HEK293T (cell line): ENCODE measurements around the gene PERCC1.

Experiments used
- ELF4 ChIP-seq: fragments of 450-650 bp; IDR thresholded peaks from 2 replicates; pipeline ENCODE4 v1.6.1; 2017; ENCODE audit warnings: antibody characterized with exemption
- NFRKB ChIP-seq: fragments of 450-650 bp; IDR thresholded peaks from 2 replicates; pipeline ENCODE4 v1.6.1; 2016; ENCODE audit warnings: mild to moderate bottlenecking, moderate library complexity
- SUZ12 ChIP-seq: fragments of 450-650 bp; IDR thresholded peaks from 2 replicates; pipeline ENCODE4 v1.6.1; 2016; ENCODE audit warnings: mild to moderate bottlenecking
- ZNF384 ChIP-seq: fragments of 450-650 bp; IDR thresholded peaks from 2 replicates; pipeline ENCODE4 v1.6.1; 2016

DNA sequence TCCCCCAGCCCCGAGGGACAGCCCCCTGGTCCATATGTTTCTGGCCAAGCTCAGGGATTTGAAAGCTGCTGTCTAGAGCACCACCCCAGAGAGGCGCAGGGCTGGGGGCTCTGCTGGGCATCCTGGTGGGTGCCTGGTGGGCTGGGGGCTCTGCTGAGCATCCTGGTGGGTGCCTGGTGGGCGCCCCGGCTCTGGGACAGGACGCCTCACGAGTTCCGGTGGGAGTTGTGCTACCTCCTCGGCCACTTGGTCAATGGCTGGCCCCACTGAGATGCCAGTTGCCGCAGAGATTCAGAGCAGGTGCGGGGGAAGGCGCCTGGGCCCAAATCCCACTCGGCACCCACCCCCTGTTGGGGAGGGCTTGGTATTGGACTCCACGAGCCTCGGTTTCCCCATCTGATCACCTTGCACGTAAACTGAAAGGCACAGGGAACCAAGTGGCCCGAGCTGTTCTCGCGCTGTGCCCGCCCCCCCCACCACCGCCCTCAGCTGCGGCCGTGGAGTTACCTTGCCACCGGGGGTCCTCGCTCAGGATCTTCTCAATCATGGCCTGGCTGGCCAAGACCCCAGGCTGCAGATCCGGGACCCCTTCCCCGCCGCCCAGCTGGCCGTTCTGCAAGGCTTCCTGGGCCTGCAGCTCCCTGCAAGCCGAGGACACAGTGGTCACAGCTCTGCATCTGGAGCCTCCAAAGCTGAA, 29.7 kb upstream of the PERCC1 start:
- no peak for TF ChIP-seq SUZ12
- TF ChIP-seq ZNF384, result no peak
- no peak for TF ChIP-seq NFRKB
- TF ChIP-seq ELF4, result no peak
